ENCODE results near the gene FBXO38. TPM values are rescaled to one million over a fixed set of nuclear protein-coding genes. Genes with fewer than 3 reads are reported as not detected.
A peak's percentile ranks its signal among the peaks of the same experiment; 100 is the strongest.

The FBXO38 gene
- total RNA-seq, 1 donor from 2014 or later, result 32.9 TPM

DNA sequence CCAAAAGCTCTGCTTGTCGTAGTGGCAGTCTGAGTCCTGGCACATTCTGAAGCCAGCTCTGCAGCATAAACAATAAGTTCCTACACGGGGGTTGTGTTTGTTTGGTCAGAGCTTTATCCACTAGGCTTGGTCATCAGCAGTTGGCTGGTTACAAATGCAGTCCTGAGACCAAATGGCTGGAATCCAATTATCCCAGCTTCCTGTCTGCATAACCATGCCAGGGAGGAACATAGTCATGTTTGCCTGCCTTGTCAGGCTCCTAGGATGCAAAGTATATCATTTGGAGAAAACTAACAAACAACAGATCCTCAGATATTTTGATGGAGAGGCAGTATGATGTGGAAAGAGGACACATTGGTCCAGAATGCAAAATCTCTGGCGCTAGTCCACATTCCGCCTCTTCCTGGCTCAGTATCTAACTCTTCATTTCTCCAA is 85.8 kb downstream of the FBXO38 start:
- TF ChIP-seq, protein P1, sequence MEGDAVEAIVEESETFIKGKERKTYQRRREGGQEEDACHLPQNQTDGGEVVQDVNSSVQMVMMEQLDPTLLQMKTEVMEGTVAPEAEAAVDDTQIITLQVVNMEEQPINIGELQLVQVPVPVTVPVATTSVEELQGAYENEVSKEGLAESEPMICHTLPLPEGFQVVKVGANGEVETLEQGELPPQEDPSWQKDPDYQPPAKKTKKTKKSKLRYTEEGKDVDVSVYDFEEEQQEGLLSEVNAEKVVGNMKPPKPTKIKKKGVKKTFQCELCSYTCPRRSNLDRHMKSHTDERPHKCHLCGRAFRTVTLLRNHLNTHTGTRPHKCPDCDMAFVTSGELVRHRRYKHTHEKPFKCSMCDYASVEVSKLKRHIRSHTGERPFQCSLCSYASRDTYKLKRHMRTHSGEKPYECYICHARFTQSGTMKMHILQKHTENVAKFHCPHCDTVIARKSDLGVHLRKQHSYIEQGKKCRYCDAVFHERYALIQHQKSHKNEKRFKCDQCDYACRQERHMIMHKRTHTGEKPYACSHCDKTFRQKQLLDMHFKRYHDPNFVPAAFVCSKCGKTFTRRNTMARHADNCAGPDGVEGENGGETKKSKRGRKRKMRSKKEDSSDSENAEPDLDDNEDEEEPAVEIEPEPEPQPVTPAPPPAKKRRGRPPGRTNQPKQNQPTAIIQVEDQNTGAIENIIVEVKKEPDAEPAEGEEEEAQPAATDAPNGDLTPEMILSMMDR (IDR thresholded peaks at IDR 0.05; ENCODE audit: insufficient read depth, low read length, severe bottlenecking), result no peak
- FAIRE-seq, result no peak
- Histone ChIP-seq H3K27me3 (ENCODE audit: control insufficient read depth, insufficient read depth, low read length) (no peaks in the 10 kb centered on the region), H3K4me3 (ENCODE audit: low read depth, low read length) (no peak overlapping the region), H3K36me3 (ENCODE audit: control insufficient read depth, insufficient read depth, low read length) (no peaks in the 10 kb centered on the region)
- peak; percentile 47 for DNase-seq (ENCODE audit: low read depth)

DNA sequence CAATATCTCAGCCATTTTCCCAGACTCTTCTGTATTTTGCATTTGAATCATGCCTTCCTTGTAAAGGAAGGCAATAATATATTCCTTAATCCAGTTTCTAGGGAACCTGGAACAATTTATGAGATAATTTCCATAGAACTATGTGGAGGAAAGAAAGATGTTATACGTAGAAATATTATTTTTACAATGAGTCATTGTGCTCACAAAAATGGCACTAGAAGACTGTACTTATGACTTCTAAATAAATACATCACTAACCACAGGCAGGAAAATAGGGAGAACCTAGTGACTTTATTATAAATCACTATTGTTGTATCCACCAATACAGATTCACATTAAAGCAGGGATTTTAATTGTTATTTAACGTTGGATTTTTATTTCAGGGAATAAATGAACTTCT is 87.6 kb downstream of the FBXO38 start:
- Histone ChIP-seq H3K4me3 (ENCODE audit: low read depth, low read length) (no peak overlapping the region), H3K27me3 (ENCODE audit: control insufficient read depth, insufficient read depth, low read length) (no peaks in the 10 kb centered on the region), H3K36me3 (ENCODE audit: control insufficient read depth, insufficient read depth, low read length) (no peaks in the 10 kb centered on the region)
- DNase-seq (ENCODE audit: low read depth) (no peak), FAIRE-seq (no peak)
- TF ChIP-seq, protein P1 (IDR thresholded peaks at IDR 0.05; ENCODE audit: insufficient read depth, low read length, severe bottlenecking), result no peak

DNA sequence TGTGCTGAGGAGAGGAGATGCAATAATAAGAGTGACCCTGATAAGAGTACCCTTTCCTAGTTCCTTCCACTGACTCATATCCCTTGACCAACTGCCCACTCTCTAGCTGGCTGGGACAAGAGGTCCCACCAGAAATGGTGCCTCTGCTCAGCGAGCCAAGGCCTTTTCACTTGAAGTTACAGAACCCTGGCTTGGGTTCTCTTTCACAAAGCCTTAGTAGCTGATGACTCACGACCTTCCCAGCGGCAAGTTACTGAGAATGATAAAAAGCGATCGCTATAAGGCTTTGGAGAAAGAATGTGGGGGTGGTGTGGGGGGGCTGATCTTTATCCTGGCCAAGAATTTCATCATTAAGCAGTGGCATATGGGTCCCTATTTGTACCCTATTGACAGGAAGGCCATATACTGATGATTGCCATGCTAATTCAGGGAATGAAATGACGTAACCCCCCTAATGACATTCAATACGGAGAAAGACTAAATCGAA is 90.3 kb downstream of the FBXO38 start:
- H3K27me3 ChIP-seq (ENCODE audit: control insufficient read depth, insufficient read depth, low read length), result no peaks in the 10 kb centered on the region
- no peak overlapping the region for H3K4me3 ChIP-seq (ENCODE audit: low read depth, low read length)
- TF ChIP-seq, protein P1 (IDR thresholded peaks at IDR 0.05; ENCODE audit: insufficient read depth, low read length, severe bottlenecking), result no peak
- no peak for DNase-seq (ENCODE audit: low read depth)
- no peak for FAIRE-seq
- no peaks in the 10 kb centered on the region for H3K36me3 ChIP-seq (ENCODE audit: control insufficient read depth, insufficient read depth, low read length)

DNA sequence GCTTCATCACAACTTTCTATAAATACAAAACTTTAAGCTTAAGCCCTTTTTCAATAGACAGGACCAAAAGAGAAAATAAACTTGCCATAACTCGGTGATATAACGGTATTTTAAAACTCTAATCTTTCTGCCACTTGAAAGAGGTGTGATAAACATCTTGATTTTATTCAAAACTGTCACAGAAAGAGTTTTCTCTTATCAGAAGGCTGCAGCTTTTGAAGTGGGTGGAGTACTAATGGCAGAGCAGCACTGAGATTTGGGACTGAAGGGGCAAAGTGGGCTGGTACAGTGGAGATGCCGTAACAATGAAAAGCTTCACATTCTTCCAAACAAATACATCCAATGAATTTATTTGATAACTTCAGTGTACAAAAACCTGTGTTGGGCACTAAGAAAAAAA is 92.5 kb downstream of the FBXO38 start:
- Histone ChIP-seq H3K36me3 (ENCODE audit: control insufficient read depth, insufficient read depth, low read length) (no peaks in the 10 kb centered on the region), H3K27me3 (ENCODE audit: control insufficient read depth, insufficient read depth, low read length) (no peaks in the 10 kb centered on the region), H3K4me3 (ENCODE audit: low read depth, low read length) (no peak overlapping the region)
- FAIRE-seq (no peak), DNase-seq (ENCODE audit: low read depth) (no peak)
- TF ChIP-seq, protein P1 (IDR thresholded peaks at IDR 0.05; ENCODE audit: insufficient read depth, low read length, severe bottlenecking), result no peak

DNA sequence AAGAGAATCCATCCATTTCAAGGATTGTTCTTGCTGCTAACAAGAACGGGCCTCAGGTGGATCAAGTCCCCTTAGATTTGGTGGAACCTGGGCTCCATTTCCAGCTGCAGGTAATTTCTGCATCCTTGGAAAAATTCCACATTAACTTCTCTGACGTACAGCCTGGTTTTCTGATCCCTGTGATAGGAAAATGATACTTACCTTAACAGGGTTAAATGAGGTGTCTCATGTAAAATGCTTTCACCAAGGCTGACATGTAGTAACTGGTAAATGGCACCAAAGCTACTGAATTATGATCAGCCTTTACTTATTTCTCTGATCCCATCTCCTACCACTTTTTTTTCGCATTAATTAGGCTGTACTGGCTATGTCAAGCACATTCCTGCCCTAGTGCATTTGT is 93.7 kb downstream of the FBXO38 start:
- Histone ChIP-seq H3K36me3 (ENCODE audit: control insufficient read depth, insufficient read depth, low read length) (no peaks in the 10 kb centered on the region), H3K27me3 (ENCODE audit: control insufficient read depth, insufficient read depth, low read length) (no peaks in the 10 kb centered on the region), H3K4me3 (ENCODE audit: low read depth, low read length) (no peak overlapping the region)
- DNase-seq (ENCODE audit: low read depth), result no peak
- TF ChIP-seq, protein P1 (IDR thresholded peaks at IDR 0.05; ENCODE audit: insufficient read depth, low read length, severe bottlenecking), result no peak
- no peak for FAIRE-seq

DNA sequence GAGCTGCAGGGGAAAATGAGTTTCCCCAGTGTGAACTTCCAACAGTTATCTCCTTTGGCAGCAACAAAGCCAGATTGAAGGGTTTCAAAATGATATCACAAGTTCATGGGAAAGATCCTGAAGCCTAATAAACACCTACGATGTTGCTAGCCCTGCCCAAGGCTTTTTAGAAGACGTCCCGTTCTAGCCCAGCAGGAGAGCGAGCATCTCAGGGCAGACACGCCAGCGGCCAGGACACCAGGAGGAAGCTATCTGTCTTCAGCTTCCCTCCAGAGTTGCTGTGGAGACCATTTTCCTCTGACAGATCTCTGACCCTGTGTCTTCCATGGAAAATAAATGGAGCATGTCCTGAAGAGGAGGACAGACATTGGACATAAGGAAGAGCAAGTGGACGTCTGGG is 98.4 kb downstream of the FBXO38 start:
- TF ChIP-seq, protein P1 (IDR thresholded peaks at IDR 0.05; ENCODE audit: insufficient read depth, low read length, severe bottlenecking), result no peak
- H3K27me3 ChIP-seq (ENCODE audit: control insufficient read depth, insufficient read depth, low read length), result peaks cover 2% of the 10 kb centered on the region
- no peak for FAIRE-seq

More for the DNA sequence above, 98.4 kb downstream of the FBXO38 start:
- no peak for DNase-seq (ENCODE audit: low read depth)
- Histone ChIP-seq H3K4me3 (ENCODE audit: low read depth, low read length) (no peak overlapping the region), H3K36me3 (ENCODE audit: control insufficient read depth, insufficient read depth, low read length) (no peaks in the 10 kb centered on the region)

Data from bronchial epithelial cell (primary cell).